HepG2 (cell line): Measurements from ENCODE around the gene EPB41. TPM values are rescaled to one million over a fixed set of nuclear protein-coding genes. Genes with fewer than 3 reads are reported as not detected.

Source experiments
- FOXJ3 ChIP-seq: sonication (generic); formaldehyde crosslinking; IDR thresholded peaks from 2 replicates; pipeline ENCODE4 v1.4.0; 2020; ENCODE audit warnings: missing genetic modification reagents, mild to moderate bottlenecking, borderline replicate concordance
- NR1H2 ChIP-seq: sonication (generic); formaldehyde crosslinking; IDR thresholded peaks from 2 replicates; pipeline ENCODE4 v1.8.1; 2022; ENCODE audit warnings: low read depth, missing genetic modification reagents, borderline replicate concordance
- polyA plus RNA-seq, 8 experiments: library from polyadenylated mRNA; depleted of rRNA in 3 of 8; stranded (reverse) in 7 of 8; unstranded in 1 of 8; fragments of >200 nt; fragmentation: Illumina TruSeq in 4 of 8; extraction: Trizol in 4 of 8; gene quantifications; 2 replicates each; pipeline versions ENCODE4 v1.2.1 to v1.2.3, GENCODE V29; 2011 to 2016; ENCODE audit warnings: low read depth in 4 of 8, missing spikeins in 1 of 8, mixed read lengths in 1 of 8; ENCODE audit not compliant: insufficient read depth in 1 of 8
- total RNA-seq, 5 experiments: library from RNA; depleted of rRNA; stranded (reverse); fragments of >200 nt; fragmentation: Illumina TruSeq; extraction: Trizol; gene quantifications; 2 replicates each; pipeline ENCODE4 v1.2.3, GENCODE V29; 2016; ENCODE audit warnings: low read depth in 1 of 5
- TF ChIP-seq, protein P1 (sequence below): IDR thresholded peaks from 2 replicates; pipeline ENCODE4 v1.6.1; 2016; ENCODE audit warnings: low read depth
- TF ChIP-seq, protein P2 (sequence below): sonication (generic); formaldehyde crosslinking; IDR thresholded peaks from one replicate; pipeline ENCODE4 v1.5.1; 2020; ENCODE audit warnings: mild to moderate bottlenecking, missing genetic modification reagents; ENCODE audit errors: not compliant biosample characterization
- TF ChIP-seq, protein P3 (sequence below): fragments of 450-650 bp; IDR thresholded peaks from 2 replicates; pipeline ENCODE4 v1.6.1; 2017
- TF ChIP-seq, protein P4 (sequence below), 2 experiments: fragments of 450-650 bp in 1 of 2; sonication (generic) in 1 of 2; formaldehyde crosslinking in 1 of 2; IDR thresholded peaks; 2 replicates each; pipeline versions ENCODE4 v1.6.1 to v1.8.0; 2016 to 2022; ENCODE audit warnings: antibody characterized with exemption in 1 of 2, mild to moderate bottlenecking in 1 of 2, missing genetic modification reagents in 1 of 2

The EPB41 gene
- total and polyA plus RNA-seq, 2 of the 13 experiments (the other 11 are each of a cell fraction or from before 2014, with no cell fraction given) = 34.5 to 46.7 TPM

DNA sequence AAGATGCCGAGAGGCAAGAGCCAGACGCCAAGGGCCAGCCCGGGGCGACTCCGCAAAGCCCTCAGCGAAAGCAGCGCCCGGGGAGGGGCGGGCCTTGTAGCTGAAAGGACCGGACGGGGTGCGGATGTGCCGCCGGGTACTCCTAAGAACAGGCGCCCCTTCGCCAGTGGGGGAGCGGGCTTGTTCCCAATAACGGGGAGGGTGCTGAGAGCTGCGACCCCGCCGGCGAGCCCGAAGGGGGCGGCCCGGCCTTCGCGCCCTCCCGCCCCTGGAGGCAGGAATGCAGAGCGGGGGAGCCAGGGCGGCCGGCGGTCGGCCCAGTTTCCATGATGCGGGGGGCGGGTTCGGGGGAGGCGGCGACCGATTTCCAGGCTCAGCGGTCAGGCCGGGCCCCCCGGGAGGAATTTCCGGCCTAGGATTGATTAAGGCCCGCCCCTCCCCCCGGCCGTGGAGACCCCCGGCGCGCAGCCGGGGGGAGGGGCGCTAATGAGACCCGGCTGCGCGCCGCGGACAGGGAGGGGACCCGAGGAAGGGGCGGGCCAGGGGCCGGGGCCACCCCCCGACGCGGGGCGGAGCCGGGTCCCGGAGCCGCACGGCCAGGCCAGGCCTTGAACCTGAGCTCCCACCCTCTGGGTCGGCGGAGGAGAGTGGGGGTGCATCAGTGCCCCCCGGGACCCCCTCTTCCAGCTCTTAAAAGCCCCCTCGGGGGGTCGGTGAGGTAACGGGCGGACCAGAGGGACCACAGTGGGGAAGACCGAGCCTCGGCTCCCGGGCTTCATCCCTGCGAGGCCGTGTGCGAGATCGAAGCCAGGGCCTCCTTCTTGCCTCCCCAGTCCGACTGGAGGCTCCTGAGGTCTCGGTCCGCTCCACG, 210.2 kb downstream of the EPB41 start (continued):
- TF ChIP-seq, protein P1, sequence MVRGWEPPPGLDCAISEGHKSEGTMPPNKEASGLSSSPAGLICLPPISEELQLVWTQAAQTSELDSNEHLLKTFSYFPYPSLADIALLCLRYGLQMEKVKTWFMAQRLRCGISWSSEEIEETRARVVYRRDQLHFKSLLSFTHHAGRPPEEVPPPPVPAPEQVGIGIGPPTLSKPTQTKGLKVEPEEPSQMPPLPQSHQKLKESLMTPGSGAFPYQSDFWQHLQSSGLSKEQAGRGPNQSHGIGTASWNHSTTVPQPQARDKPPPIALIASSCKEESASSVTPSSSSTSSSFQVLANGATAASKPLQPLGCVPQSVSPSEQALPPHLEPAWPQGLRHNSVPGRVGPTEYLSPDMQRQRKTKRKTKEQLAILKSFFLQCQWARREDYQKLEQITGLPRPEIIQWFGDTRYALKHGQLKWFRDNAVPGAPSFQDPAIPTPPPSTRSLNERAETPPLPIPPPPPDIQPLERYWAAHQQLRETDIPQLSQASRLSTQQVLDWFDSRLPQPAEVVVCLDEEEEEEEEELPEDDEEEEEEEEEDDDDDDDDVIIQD (CRISPR knock-in tag) = no peak
- TF ChIP-seq, protein P2, sequence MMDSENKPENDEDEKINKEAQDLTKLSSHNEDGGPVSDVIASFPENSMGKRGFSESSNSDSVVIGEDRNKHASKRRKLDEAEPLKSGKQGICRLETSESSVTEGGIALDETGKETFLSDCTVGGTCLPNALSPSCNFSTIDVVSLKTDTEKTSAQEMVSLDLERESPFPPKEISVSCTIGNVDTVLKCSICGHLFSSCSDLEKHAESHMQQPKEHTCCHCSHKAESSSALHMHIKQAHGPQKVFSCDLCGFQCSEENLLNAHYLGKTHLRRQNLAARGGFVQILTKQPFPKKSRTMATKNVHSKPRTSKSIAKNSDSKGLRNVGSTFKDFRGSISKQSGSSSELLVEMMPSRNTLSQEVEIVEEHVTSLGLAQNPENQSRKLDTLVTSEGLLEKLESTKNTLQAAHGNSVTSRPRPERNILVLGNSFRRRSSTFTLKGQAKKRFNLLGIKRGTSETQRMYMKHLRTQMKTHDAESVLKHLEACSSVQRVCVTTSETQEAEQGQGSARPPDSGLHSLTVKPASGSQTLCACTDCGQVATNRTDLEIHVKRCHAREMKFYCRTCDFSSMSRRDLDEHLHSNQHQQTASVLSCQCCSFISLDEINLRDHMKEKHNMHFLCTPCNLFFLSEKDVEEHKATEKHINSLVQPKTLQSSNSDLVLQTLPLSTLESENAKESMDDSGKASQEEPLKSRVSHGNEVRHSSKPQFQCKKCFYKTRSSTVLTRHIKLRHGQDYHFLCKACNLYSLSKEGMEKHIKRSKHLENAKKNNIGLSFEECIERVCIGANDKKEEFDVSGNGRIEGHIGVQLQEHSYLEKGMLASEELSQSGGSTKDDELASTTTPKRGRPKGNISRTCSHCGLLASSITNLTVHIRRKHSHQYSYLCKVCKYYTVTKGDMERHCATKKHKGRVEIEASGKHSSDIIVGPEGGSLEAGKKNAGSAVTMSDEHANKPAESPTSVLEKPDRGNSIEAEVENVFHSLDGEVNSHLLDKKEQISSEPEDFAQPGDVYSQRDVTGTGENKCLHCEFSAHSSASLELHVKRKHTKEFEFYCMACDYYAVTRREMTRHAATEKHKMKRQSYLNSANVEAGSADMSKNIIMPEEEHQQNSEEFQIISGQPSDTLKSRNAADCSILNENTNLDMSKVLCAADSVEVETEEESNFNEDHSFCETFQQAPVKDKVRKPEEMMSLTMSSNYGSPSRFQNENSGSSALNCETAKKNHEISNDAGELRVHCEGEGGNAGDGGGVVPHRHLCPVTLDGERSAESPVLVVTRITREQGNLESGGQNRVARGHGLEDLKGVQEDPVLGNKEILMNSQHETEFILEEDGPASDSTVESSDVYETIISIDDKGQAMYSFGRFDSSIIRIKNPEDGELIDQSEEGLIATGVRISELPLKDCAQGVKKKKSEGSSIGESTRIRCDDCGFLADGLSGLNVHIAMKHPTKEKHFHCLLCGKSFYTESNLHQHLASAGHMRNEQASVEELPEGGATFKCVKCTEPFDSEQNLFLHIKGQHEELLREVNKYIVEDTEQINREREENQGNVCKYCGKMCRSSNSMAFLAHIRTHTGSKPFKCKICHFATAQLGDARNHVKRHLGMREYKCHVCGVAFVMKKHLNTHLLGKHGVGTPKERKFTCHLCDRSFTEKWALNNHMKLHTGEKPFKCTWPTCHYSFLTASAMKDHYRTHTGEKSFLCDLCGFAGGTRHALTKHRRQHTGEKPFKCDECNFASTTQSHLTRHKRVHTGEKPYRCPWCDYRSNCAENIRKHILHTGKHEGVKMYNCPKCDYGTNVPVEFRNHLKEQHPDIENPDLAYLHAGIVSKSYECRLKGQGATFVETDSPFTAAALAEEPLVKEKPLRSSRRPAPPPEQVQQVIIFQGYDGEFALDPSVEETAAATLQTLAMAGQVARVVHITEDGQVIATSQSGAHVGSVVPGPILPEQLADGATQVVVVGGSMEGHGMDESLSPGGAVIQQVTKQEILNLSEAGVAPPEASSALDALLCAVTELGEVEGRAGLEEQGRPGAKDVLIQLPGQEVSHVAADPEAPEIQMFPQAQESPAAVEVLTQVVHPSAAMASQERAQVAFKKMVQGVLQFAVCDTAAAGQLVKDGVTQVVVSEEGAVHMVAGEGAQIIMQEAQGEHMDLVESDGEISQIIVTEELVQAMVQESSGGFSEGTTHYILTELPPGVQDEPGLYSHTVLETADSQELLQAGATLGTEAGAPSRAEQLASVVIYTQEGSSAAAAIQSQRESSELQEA (CRISPR knock-in tag) = no peak
- TF ChIP-seq NR1H2 (CRISPR knock-in tag) (no peak; the same call in 1 of the 2 replicates), FOXJ3 (CRISPR knock-in tag) (no peak)
- TF ChIP-seq, protein P3, sequence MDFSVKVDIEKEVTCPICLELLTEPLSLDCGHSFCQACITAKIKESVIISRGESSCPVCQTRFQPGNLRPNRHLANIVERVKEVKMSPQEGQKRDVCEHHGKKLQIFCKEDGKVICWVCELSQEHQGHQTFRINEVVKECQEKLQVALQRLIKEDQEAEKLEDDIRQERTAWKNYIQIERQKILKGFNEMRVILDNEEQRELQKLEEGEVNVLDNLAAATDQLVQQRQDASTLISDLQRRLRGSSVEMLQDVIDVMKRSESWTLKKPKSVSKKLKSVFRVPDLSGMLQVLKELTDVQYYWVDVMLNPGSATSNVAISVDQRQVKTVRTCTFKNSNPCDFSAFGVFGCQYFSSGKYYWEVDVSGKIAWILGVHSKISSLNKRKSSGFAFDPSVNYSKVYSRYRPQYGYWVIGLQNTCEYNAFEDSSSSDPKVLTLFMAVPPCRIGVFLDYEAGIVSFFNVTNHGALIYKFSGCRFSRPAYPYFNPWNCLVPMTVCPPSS = no peak
- TF ChIP-seq, protein P4, sequence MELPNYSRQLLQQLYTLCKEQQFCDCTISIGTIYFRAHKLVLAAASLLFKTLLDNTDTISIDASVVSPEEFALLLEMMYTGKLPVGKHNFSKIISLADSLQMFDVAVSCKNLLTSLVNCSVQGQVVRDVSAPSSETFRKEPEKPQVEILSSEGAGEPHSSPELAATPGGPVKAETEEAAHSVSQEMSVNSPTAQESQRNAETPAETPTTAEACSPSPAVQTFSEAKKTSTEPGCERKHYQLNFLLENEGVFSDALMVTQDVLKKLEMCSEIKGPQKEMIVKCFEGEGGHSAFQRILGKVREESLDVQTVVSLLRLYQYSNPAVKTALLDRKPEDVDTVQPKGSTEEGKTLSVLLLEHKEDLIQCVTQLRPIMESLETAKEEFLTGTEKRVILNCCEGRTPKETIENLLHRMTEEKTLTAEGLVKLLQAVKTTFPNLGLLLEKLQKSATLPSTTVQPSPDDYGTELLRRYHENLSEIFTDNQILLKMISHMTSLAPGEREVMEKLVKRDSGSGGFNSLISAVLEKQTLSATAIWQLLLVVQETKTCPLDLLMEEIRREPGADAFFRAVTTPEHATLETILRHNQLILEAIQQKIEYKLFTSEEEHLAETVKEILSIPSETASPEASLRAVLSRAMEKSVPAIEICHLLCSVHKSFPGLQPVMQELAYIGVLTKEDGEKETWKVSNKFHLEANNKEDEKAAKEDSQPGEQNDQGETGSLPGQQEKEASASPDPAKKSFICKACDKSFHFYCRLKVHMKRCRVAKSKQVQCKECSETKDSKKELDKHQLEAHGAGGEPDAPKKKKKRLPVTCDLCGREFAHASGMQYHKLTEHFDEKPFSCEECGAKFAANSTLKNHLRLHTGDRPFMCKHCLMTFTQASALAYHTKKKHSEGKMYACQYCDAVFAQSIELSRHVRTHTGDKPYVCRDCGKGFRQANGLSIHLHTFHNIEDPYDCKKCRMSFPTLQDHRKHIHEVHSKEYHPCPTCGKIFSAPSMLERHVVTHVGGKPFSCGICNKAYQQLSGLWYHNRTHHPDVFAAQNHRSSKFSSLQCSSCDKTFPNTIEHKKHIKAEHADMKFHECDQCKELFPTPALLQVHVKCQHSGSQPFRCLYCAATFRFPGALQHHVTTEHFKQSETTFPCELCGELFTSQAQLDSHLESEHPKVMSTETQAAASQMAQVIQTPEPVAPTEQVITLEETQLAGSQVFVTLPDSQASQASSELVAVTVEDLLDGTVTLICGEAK (IDR thresholded peaks at IDR 0.05) = no peak
- TF ChIP-seq, protein P4 (CRISPR knock-in tag; IDR thresholded peaks at IDR 0.05) = no peak
